ENCODE results near the gene CNTLN.

CNTLN gene

DNA sequence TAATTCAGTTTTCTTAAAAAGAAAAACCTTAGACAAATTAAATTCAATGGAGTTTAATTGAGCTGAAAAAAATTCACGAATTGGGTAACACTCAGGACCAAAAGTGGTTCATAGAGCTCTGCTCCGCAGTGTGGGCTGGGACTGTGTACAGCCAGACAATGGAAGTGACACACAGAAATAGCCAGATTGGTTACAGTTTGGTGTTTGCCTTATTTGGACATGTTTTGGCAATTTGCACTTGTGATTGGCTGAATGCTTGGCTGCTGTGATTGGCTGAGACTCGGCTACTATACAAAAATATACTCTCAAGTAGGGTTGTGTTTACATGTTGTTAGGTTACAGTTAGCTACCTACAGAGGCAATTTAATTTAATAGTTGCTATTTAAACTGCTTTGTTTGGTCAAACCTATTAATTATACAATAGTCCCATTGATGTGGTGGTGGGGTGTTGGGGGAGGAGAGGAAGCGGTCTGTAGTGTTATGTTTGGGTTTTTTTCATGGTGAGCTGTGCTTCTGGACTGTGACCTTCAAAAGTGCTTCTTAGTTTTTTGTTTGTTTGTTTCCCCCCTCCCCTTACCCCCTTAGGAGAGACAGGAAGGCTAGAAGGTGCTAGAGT lies 95.2 kb downstream of the CNTLN start:
- DNase-seq (ENCODE audit: low read depth in 1 of 2, low spot score in 1 of 2) = no peak
- TF ChIP-seq, protein P1, sequence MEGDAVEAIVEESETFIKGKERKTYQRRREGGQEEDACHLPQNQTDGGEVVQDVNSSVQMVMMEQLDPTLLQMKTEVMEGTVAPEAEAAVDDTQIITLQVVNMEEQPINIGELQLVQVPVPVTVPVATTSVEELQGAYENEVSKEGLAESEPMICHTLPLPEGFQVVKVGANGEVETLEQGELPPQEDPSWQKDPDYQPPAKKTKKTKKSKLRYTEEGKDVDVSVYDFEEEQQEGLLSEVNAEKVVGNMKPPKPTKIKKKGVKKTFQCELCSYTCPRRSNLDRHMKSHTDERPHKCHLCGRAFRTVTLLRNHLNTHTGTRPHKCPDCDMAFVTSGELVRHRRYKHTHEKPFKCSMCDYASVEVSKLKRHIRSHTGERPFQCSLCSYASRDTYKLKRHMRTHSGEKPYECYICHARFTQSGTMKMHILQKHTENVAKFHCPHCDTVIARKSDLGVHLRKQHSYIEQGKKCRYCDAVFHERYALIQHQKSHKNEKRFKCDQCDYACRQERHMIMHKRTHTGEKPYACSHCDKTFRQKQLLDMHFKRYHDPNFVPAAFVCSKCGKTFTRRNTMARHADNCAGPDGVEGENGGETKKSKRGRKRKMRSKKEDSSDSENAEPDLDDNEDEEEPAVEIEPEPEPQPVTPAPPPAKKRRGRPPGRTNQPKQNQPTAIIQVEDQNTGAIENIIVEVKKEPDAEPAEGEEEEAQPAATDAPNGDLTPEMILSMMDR (IDR thresholded peaks at IDR 0.05; ENCODE audit: insufficient read depth, low read length) = no peak
- TF ChIP-seq GABPA (IDR thresholded peaks at IDR 0.05; ENCODE audit: low read depth) (no peak), POLR2AphosphoS5 (IDR thresholded peaks at IDR 0.05; ENCODE audit: low read depth) (no peak)
- TF ChIP-seq, protein P2, sequence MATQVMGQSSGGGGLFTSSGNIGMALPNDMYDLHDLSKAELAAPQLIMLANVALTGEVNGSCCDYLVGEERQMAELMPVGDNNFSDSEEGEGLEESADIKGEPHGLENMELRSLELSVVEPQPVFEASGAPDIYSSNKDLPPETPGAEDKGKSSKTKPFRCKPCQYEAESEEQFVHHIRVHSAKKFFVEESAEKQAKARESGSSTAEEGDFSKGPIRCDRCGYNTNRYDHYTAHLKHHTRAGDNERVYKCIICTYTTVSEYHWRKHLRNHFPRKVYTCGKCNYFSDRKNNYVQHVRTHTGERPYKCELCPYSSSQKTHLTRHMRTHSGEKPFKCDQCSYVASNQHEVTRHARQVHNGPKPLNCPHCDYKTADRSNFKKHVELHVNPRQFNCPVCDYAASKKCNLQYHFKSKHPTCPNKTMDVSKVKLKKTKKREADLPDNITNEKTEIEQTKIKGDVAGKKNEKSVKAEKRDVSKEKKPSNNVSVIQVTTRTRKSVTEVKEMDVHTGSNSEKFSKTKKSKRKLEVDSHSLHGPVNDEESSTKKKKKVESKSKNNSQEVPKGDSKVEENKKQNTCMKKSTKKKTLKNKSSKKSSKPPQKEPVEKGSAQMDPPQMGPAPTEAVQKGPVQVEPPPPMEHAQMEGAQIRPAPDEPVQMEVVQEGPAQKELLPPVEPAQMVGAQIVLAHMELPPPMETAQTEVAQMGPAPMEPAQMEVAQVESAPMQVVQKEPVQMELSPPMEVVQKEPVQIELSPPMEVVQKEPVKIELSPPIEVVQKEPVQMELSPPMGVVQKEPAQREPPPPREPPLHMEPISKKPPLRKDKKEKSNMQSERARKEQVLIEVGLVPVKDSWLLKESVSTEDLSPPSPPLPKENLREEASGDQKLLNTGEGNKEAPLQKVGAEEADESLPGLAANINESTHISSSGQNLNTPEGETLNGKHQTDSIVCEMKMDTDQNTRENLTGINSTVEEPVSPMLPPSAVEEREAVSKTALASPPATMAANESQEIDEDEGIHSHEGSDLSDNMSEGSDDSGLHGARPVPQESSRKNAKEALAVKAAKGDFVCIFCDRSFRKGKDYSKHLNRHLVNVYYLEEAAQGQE (IDR thresholded peaks at IDR 0.05; ENCODE audit: insufficient replicate concordance, low read depth) = no peak
- no peaks in the 10 kb centered on the region for H3K27me3 ChIP-seq (ENCODE audit: insufficient read depth, poor library complexity, severe bottlenecking)
- no peak overlapping the region for H3K4me3 ChIP-seq (replicated peaks; ENCODE audit: insufficient read depth, low read length)
- no peak overlapping the region for H3K27ac ChIP-seq (replicated peaks)

DNA sequence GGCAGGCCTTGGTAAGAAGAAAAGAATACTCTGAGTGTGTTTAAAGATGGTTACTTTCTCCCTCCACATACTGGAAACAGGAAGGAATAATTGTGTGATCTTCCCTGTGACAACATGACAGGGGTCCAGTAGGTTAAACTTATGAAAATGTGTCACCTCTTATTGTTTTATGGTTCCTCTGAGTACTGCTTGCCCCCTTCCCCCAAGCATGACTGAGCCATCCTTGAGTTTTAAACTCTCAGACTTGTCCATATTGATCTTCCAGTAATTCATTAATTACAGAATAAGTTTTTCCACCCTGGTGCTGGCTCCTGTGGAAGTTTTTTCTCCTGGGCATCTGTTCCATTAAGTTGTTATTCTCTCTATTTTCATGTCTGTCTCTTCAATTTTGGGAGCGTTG lies 95.8 kb downstream of the CNTLN start:
- Histone ChIP-seq H3K27ac (replicated peaks) (no peak overlapping the region), H3K27me3 (ENCODE audit: insufficient read depth, poor library complexity, severe bottlenecking) (no peaks in the 10 kb centered on the region), H3K4me3 (replicated peaks; ENCODE audit: insufficient read depth, low read length) (no peak overlapping the region)
- TF ChIP-seq SPI1 (IDR thresholded peaks at IDR 0.05; ENCODE audit: borderline replicate concordance, low read depth) (no peak), POLR2AphosphoS5 (IDR thresholded peaks at IDR 0.05; ENCODE audit: low read depth) (no peak), GABPA (IDR thresholded peaks at IDR 0.05; ENCODE audit: low read depth) (no peak)
- TF ChIP-seq, protein P2 (IDR thresholded peaks at IDR 0.05; ENCODE audit: insufficient replicate concordance, low read depth) = no peak
- TF ChIP-seq, protein P1 (IDR thresholded peaks at IDR 0.05; ENCODE audit: insufficient read depth, low read length) = no peak
- no peak for DNase-seq (ENCODE audit: low read depth in 1 of 2, low spot score in 1 of 2)

DNA sequence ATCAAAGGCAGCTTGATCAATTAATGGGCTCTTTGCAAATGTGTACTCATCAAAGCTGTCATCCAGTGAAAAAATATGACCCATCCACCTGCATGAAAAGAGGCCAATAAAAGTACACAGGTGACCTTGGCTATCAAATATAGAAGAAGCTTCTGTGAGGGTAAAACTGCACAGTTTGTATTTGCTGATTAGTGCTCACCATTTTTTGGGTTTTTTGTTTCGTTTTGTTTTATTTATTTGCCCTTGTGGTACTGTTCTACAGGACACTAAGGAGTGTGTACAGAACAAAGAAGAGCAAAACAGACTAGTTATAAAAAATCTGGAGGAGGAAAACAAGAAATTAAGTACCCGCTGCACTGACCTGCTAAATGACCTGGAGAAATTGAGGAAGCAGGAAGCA lies 101.3 kb downstream of the CNTLN start:
- TF ChIP-seq SPI1 (IDR thresholded peaks at IDR 0.05; ENCODE audit: borderline replicate concordance, low read depth) (no peak), POLR2AphosphoS5 (IDR thresholded peaks at IDR 0.05; ENCODE audit: low read depth) (no peak), GABPA (IDR thresholded peaks at IDR 0.05; ENCODE audit: low read depth) (no peak)
- TF ChIP-seq, protein P2 (IDR thresholded peaks at IDR 0.05; ENCODE audit: insufficient replicate concordance, low read depth) = no peak
- TF ChIP-seq, protein P1 (IDR thresholded peaks at IDR 0.05; ENCODE audit: insufficient read depth, low read length) = no peak
- no peak overlapping the region for H3K4me3 ChIP-seq (replicated peaks; ENCODE audit: insufficient read depth, low read length)
- no peak for DNase-seq (ENCODE audit: low read depth in 1 of 2, low spot score in 1 of 2)
- no peaks in the 10 kb centered on the region for H3K27me3 ChIP-seq (ENCODE audit: insufficient read depth, poor library complexity, severe bottlenecking)
- H3K27ac ChIP-seq (replicated peaks) = no peak overlapping the region
